Measurements from ENCODE around the gene GANAB.
"Not testable (repeated sequence)": the region's sequence is repeated elsewhere in the genome, so short reads cannot be mapped to it uniquely, and the experiment has no call there.

The GANAB gene

DNA sequence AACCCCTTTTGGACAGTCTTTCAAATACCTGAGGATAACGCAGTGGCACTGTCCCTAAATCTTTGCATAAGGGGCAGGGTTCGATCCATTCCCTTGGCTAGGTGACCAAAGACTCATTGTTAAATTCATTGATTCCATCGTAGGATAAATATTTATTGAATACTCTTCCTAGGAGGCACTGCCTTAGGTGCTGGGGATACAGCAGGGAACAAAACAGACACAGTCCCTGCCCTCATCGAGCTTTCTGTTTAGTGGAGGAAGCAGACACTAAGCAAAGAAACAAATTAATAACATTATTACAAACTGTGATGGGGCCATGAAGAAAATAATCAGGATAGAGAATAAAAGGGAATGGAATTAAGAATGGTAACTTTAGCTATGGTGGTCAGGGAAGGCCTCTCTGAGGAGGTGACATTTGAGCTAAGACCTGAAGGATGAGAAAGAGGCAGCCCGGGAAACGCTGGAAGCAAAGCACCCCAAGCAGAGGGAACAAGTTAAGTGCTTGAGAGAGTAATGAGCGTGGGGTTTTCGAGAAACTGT, 25.3 kb downstream of the GANAB start:
- FAIRE-seq: no peak

DNA sequence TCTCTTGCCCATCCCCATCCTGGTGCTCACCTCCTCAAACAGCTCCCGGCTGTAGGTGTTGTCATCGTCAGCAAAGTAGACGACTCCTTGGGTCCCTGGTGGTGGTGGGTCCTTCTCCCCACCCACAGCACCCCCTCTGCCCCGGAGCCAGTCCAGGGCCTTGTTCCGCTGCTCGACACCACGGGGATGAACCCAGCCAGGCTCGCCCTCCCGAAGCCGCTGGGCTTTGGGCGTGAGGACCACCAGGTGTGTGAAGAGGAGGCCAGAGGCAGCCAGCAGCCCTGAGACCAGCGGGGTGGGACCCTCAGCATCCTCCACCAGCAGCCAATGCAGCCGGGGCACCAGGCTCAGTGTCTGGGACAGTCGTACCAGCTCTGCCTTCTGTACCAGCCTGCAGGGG, 29.5 kb downstream of the GANAB start:
- not testable (repeated sequence) for FAIRE-seq

DNA sequence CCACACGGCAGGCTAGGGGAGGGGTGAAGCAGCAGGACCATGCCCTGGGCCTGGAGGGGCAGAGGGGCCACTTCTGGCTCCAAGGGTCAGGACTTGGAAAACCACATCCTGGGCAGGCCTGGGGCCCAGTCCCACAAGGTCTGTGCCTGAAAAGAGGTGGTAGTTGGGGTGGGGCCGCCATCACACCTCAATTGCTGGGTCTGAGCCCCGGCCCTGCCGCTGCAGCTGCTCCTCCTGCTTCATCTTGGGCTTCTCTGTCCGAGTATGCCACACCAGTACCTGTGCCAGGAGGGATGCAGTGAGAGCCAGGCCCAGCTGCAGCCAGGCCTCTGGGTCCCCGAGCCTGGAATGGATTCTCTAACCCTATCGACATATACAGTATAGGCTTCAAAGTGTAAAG, 30.9 kb downstream of the GANAB start:
- FAIRE-seq: no peak

DNA sequence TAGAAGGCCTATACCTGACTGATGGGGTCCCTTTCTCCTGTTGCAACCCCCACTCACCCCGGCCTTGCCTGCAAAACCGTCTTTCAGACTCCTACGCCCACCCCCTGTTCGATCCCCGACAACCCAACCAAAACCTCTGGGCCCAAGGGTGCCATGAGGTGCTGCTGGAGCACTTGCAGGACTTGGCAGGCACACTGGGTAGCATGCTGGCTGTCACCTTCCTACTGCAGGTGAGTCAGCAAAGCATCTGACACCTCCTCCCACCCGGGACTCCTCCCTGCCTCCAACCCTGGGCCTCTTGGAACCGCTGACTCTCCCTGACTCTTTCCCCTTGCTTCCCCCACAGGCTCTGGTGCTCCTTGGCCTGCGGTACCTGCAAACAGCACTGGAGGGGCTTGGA, 32.1 kb downstream of the GANAB start:
- FAIRE-seq: no peak

DNA sequence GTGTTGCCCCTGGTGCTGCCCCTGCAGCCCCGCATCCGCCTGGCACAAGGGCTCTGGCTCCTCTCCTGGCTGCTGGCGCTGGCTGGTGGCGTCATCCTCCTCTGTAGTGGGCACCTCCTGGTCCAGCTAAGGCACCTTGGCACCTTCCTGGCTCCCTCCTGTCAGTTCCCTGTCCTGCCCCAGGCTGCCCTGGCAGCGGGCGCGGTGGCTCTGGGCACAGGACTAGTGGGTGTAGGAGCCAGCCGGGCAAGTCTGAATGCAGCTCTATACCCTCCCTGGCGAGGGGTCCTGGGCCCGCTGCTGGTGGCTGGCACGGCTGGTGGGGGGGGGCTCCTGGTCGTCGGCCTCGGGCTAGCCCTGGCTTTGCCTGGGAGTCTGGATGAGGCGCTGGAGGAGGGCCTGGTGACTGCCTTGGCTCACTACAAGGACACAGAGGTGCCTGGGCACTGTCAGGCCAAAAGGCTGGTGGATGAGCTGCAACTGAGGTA, 33.1 kb downstream of the GANAB start:
- FAIRE-seq: no peak

DNA sequence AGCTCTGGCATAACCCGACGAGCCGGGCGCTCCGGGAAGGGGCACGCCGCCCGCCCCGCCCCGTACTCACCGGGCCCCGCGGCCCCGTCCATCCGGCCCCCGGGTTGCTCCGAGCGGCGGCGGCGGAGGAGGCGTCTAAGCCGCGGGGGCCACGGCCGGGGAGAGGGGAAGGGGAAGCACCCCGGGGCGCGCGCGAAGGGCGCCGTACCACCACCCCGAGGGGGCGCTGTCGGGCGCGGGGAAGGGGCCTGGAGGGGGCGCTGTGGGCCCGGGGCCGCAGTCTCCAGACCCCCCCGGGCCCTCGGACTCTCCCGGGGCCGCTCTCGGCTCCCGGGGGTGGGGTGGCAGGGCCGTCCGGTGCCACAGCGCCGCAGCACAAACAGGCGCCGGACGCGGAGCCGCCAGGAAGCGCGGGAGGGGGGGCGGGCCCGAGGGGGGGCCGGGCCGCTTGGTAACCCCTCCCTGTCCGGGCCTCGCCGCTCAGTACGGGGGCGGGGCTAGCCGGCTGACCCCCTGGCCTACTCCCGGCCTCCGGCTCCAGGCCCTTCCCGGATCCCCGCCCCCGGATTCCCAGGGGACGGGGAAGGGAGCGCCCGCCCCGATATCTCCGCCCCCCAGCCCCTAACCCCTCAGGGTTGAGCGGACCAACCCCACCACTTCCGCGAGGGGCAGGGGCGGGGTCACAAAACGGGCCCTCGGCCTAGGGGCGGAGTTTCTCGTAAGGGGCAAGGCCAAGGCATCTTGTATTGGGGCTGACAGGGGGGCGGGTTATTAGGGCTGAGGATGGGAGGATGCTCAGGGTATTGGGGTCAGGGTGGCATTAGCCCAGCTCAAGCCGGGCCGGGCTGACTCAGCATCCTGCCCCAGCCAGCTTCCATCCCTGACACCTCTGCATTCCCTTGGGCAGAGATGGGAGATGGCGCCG, 33.8 kb downstream of the GANAB start, which contains the start of the genes EML3 and ROM1:
EML3 (minus strand) TSS at position 410 of the 925 bp plus-strand sequence; CDS start at position 92, 318 bp downstream.
ROM1 (plus strand) TSS at position 892 of the 925 bp plus-strand sequence; CDS start at position 917, 25 bp downstream.
- FAIRE-seq: no peak

DNA sequence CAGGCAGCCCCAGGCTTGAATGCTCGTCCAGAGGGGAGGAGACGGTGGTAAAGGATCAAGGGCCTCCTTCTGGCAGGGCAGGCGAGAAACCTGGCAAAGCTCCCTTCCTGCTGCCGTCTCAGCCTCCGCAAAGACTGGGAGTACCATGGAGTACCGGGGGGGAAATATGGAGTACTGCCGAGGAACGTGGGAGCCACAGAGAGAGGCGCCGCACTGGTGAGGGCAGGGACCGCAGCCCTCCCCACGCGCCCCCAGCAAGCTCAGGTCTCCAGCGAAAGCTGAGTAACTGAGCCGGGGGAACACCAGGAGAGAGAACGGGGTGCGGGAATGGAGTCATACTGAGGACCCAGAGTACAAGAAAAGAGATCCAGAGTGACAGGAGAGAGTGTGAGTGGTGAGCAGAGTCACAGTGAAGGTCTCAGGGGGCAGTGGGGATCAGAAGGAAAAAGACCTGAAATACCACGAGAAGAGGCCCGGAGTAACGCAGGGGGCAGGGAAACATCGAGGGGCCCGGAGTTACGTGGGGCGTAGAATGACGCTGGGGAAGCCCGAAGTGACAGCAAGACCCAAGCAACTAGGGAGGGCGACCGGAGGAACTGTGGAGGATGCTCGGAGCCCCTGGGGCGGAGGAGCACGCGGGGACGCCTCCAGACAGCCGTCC, 34.6 kb downstream of the GANAB start:
- FAIRE-seq: no peak

DNA sequence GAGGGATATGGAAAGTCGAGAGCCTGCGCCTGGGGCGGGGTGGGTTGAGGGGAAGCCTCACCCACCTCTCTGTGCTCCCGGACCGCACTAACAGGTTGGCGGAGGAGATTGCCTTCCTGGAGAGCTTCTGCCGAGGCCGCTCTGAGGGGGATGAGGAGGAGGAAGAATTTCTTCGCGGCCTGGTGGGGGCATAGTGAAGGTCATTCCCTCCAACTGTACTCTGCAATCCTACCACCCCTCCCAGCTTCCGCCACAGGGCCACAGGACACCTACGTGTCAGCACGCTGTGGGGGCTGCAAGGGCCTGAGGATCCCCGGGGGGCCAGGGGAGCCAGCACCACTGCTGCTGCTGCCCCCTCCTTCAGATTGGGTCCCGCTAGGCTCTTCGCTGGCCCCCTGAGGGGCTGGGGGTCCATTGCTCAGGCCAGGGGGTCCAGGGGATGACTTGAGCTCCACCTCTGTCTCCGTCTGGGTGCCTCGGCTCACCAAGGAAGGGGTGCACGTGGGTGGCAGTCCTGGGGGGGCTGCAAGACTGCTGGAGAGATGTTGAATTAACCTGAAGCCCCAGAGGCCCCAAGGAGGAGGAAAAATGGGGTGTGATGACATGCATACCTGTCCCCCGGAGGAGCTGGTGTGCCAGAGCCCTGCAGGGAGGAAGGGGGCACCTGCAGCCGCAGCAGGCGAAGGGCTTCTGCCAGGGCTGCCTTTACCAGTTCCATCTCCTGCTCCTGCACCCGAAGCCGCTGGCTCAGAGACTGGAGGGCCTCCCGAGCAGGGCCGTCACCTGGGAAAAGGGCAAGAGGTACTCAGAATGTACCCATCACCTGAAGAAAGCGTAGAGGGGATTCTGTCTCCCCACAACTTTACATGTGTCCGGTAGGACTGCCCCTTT, 35.4 kb downstream of the GANAB start:
- FAIRE-seq: no peak

DNA sequence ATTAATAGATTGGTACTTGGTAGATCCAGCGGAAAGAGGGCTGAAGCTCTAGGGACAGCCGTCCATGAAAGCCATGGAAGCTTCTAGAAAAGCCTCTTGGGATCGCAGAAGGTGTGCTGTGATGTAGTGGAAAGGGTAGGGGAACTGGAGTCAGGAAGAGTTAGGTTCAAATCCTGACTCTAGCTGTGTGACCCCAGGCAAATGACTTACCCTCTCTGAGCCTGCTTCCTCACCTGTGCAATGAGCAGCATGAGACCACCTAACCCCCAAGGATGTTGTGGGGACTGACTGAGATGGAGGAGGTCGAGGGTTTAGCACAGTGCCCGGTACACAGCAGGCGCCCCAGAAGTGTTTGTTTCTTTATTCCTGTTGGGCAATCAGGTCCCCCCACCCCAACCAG, 36.0 kb downstream of the GANAB start:
- FAIRE-seq: no peak

DNA sequence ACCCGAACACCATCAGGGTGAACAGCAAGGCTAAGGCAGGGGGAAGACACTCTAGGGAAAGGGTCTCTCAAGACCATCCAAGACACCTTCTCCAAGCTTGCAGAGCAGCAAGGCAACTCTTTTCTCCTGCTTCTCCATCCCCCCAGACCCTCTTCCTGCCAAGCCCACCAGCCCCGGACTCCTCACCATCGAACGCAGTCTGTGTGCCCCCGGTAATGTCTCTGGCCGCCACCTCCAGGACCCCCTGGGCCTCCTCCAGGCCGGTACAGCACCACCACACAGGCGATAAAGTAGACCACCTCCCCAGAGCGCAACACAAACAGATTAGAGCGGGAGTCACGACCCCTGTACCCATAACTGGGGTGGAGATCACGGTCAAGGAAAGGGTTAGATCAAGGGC, 37.6 kb downstream of the GANAB start:
- FAIRE-seq: no peak

DNA sequence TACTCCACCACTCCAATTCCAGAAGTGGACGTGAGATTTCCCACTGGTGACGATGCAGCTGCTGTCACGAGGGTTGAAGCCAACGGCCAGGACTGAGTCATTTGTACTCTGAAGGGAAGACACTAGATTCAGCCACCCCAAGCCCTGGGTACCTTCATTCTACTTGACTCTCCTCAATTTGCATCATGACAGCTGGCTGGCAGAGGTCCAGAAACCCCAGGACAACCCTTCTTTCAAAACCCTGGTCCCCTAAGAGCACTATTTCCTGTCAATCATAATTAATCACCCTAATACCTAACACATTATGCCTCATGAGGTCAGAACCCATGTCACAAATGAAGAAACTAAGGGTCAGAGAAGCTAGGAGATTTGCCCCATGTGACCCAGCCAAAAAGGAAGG, 38.7 kb downstream of the GANAB start:
- FAIRE-seq: no peak

DNA sequence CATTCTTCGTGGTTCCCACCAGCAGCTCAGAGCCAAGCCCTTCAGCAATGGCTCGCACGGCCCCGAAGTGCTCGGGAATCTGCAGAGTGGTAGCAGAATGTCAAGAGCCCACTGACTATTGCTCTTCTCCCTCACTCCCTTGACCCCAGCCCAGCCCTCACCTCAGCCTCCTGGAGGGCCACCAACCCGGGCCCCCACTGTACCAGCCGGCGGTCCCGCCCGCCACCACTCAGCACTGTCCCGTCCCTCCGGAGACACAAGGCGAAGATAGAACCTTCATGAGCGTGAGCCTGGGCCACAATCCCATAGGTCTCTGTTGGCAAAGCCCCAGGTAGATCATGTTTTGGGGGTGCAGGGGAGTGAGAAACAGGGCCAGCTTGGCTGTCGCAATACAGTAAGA, 40.5 kb downstream of the GANAB start:
- no peak for FAIRE-seq

DNA sequence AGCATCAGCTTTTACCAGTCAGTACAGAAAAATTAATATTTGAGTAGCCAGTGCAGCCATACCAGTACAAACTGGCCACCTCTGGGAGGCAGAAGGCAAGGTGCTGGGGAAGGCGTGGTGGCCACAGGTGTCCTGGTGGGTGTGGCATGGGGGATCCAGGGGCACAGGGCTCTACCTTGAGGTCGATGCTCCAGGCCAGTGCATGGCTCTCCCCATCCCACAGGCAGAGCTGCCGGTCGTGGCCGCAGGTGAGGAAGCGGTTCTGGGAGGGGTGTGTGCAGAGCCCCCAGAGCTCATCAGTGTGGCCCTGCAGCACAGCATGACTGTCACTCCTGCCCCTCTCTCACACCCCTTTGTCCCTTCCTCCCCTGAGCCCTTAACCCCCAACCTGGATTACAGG, 40.9 kb downstream of the GANAB start:
- FAIRE-seq: no peak

DNA sequence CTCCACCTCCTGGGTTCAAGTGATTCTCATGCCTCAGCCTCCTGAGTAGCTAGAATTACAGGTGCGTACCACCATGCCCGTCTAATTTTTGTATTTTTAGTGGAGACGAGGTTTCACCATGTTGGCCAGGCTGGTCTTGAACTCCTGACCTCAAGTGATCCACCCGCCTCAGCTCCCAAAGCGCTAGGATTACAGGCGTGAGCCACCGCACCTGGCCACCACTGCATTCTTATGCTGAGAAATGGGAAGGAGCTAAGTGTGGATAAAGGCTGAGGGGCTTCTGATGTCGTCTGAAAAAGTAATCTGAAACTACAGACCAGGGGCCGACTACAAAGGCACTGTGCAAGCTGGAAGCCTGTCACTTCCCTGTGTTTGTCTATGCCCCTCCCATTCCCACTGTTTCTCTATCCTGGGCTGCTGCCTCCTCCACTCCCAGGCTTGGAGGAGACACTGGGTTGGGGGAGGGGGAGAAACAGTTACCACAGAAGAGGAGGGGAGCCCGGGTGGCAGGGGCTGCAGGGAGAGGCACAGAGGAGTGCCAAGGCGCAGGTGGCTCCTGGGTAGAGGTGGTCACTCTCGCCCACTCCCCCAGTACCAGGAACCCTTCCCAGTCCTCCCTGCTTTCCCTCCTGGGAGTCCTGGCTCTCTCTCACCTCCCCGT, 41.8 kb downstream of the GANAB start:
- FAIRE-seq: no peak

DNA sequence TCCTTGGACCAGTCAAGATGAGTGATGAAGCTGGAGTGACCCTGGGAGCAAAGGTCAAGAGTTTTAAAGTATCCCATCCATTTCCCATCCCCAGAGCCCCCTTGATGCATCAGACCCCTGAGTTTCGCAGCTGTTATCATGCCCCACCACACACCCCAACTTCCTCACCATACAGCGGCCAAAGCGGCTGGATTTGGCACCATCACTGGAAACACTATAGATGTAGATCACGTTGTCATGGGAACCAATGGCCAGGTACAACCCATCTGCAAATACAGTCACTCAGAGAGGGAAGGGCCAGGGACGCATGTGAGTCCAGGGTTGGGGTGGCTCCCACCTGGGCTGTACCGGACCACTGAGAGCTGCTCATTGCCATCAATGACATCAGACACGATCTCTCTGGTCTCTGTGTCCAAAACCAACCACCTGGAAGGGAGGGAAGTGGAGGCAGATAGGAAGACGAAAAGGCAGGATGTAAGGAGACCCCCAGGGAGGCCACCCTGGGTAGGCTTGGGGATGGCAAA, 42.6 kb downstream of the GANAB start:
- no peak for FAIRE-seq

DNA sequence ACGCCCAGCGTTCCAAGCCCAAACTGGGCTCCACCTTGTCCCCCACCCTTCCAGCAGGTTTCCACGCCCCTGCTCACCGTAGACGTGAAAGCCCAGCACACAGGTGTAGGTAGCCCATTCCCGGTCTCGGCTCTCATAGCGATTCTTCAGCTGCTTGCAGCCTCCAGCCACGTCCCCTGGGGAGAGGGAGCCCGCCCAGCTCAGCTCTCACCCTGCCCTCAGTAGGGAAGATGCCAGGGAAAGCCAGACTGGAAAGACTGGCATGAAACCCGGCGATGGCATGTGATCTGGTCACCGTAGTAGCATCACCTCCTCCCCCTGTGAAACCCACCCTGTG, 43.4 kb downstream of the GANAB start:
- no peak for FAIRE-seq

DNA sequence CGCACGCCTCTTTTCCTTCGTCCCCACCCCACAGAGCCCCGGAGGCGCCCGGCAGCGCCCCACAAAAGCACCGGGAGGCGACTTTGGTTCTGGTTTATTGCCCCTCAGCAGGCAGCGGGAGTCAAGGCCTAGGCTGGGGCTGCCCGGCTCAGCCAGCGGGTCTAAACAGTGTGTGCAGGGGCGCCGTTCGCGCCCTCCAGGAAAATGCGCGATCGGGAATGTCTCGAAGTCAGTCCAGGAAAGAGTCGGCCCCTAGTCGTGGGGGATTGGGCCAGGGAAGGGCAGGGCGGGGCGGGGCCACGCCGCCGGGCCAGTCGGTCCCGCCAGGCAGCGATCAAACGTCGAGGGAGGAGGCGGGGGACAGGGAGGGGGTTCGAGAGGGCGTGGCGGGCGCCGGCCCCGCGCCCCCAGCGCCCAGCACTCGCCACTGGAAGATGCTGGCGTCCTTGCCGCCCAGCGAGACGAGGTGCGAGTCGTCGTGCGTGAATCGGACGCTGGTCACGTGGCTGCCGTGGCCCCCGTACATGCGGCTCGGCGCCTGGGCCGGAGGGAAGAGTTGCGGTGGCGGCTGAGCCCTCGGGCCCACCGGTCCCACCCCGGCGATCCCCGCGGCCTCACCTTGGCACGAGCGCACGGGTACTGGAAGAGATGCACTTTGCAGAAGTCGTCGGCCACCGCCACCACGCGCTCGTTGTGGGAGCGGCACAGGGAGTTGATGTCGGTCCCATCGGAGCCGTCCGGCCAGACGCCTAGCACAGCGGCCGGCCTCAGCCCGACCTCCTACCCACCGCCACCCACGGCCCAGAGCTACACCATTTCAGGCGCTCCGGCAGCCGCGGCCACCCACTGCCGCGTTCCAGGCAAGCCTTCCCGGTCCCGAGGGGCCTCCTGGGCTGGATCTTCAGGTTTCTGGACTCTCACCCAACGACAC, 44.0 kb downstream of the GANAB start:
- no peak for FAIRE-seq

DNA sequence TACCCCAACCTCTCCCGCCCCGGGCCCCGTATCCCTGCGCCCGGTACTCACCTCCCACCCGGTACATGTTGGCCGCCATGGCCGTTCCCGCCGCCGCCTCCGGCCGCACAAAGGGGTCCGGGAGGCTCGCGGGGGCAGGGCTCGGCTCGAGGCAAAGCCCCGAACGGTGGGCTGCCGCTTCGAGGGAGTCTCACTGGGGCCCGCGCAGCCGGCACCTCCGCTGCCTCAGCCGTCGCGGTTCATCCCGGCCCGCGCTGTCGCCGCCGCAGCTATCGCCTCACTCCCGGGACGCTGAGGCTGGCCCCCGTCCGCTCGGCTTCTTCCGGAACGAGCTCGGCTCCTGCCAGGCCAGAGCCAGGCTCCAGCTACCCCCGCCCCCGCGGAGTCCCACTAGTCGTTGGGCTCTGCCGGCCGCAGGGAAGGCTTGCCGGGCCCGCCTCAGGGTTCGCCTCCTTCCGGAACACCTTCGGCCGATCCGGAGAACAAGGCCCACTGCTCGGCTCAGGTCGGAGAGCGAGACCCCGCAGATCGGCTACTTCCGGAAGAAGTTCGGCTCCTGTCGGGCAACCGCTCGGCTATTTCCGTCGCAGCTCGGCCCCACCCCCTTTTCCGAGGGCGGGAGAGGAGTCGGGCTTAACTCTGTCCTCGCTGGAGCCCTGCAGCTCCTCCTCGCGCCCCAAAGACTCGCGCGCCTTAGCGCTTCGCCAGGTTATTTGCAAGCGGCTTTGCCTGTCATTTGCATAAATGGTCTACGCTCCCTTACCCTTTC, 44.9 kb downstream of the GANAB start, which contains the start of gene MTA2:
MTA2 (minus strand) TSS at position 494 of the 769 bp plus-strand sequence; CDS start at position 79, 415 bp downstream.
- FAIRE-seq: peak; percentile 95

DNA sequence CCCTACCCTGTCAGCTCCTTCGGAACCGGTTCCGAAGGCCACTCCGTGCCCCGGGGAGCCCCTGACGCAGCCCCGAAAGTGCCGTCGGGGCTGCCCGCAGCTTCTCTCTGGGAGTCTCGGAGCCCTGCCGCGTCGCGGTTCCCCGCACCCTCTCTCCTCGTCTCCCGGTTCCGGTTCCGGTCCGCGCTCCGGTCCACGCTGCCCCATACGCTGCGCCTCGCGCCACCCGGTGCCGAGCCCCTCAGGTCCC, 45.4 kb downstream of the GANAB start:
- FAIRE-seq: no peak

Data from TTC549 (cell line).